Lower lobe of right lung (tissue), 2 donors: ENCODE results near the gene MROH7. TPM values are rescaled to one million over a fixed set of nuclear protein-coding genes. Genes with fewer than 3 reads are reported as not detected.

ENCODE experiments used
- ATAC-seq, 2 donors: fragments of 200-7000 bp; cut with Tn5 transposase; one replicate each; pipeline ENCODE4 v1.9.1; 2020 to 2022; ENCODE audit warnings: mild to moderate bottlenecking in 2 of 2, moderate library complexity in 2 of 2
- DNase-seq: peaks from one replicate; pipeline ENCODE4 v3.0.0-alpha.2; 2020
- H3K27ac ChIP-seq: fragments of 200-600 bp; one replicate; pipeline ENCODE4 v1.8.0; 2022
- H3K27me3 ChIP-seq: fragments of 200-600 bp; one replicate; pipeline ENCODE4 v1.8.0; 2022; ENCODE audit warnings: low read depth
- H3K36me3 ChIP-seq: fragments of 200-600 bp; one replicate; pipeline ENCODE4 v1.8.0; 2022; ENCODE audit warnings: mild to moderate bottlenecking
- H3K4me1 ChIP-seq: fragments of 200-600 bp; one replicate; pipeline ENCODE4 v1.8.0; 2022
- H3K4me3 ChIP-seq: fragments of 200-600 bp; one replicate; pipeline ENCODE4 v1.8.0; 2022; ENCODE audit warnings: mild to moderate bottlenecking
- H3K9me3 ChIP-seq: fragments of 200-600 bp; one replicate; pipeline ENCODE4 v1.8.0; 2022
- intact Hi-C: fragments of 100-400 bp; cut with DNase I; formaldehyde crosslinking; loops from one replicate; pipeline ENCODE4 v1.11.0; 2022
- total RNA-seq: library from RNA; stranded (reverse); fragmentation: NEBNext Ultra II Directional; extraction: Animal tissue kit (Norgen Biotek cat#: 25700); gene quantifications from one replicate; pipeline ENCODE4 v1.2.1, GENCODE V29; 2021
- TF ChIP-seq, protein P1 (sequence below): fragments of 200-600 bp; IDR thresholded peaks from one replicate; pipeline ENCODE4 v1.8.0; 2022; ENCODE audit warnings: antibody characterized with exemption, mild to moderate bottlenecking
- donor health status: DM: no; HTN: yes; CAD: no; lungs with severe emphysema.

The MROH7 gene
- total RNA-seq, 1 donor from 2014 or later: 2.1 TPM

DNA sequence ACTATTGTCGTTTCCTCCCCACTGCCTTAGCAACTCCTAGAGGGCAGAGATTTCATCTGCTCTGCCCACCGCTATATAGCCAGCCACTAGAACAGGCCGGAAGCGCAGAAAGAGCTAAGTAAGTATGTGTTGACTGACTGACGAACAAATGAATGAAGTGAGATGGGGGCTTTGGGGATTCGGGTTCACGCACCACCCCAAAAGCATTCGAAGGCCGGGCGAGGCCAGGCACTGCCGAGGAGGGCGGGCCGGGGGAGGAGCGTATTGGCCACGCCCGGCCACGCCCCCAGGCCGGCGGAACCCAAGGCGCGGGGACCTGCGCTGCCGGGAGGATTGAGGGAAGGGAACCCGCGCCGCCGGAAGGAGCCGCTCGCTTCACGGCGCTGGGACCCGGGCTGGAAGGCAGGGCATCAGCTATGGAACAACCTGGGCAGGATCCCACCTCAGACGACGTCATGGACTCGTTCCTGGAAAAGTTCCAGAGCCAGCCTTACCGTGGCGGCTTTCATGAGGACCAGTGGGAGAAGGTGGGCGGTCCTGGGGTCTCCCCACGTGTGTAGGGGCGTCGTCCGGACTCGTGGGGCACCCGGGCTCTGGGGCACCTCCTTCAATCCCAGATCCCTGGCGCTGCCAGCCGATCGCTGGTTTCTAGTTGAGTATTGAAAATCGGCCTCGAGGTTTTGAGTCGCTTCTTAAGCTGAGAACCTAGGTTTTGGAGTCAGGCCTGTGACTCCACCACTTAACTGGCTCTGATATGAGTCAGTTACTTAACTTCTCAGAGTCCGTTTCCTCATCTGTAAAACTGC, 74.1 kb downstream of the MROH7 start, which contains the start of gene TTC4:
TTC4 (plus strand) TSS at position 369 of the 806 bp plus-strand sequence; CDS start at position 417, 48 bp downstream.
- TF ChIP-seq, protein P1, sequence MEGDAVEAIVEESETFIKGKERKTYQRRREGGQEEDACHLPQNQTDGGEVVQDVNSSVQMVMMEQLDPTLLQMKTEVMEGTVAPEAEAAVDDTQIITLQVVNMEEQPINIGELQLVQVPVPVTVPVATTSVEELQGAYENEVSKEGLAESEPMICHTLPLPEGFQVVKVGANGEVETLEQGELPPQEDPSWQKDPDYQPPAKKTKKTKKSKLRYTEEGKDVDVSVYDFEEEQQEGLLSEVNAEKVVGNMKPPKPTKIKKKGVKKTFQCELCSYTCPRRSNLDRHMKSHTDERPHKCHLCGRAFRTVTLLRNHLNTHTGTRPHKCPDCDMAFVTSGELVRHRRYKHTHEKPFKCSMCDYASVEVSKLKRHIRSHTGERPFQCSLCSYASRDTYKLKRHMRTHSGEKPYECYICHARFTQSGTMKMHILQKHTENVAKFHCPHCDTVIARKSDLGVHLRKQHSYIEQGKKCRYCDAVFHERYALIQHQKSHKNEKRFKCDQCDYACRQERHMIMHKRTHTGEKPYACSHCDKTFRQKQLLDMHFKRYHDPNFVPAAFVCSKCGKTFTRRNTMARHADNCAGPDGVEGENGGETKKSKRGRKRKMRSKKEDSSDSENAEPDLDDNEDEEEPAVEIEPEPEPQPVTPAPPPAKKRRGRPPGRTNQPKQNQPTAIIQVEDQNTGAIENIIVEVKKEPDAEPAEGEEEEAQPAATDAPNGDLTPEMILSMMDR: no peak
- peak within 1 kb of the TSS; percentile 78 for H3K27ac ChIP-seq
- H3K9me3 ChIP-seq: no peaks in the 10 kb centered on the region
- ATAC-seq: peak; percentile 99
- no peaks in the 10 kb centered on the region for H3K27me3 ChIP-seq
- peaks cover 16% of the 10 kb centered on the region for H3K4me1 ChIP-seq
- peaks cover 25% of the 10 kb centered on the region for H3K36me3 ChIP-seq
- DNase-seq: peak; percentile 88
- H3K4me3 ChIP-seq: peak within 1 kb of the TSS; percentile 80
- intact Hi-C loops: no loop called here

DNA sequence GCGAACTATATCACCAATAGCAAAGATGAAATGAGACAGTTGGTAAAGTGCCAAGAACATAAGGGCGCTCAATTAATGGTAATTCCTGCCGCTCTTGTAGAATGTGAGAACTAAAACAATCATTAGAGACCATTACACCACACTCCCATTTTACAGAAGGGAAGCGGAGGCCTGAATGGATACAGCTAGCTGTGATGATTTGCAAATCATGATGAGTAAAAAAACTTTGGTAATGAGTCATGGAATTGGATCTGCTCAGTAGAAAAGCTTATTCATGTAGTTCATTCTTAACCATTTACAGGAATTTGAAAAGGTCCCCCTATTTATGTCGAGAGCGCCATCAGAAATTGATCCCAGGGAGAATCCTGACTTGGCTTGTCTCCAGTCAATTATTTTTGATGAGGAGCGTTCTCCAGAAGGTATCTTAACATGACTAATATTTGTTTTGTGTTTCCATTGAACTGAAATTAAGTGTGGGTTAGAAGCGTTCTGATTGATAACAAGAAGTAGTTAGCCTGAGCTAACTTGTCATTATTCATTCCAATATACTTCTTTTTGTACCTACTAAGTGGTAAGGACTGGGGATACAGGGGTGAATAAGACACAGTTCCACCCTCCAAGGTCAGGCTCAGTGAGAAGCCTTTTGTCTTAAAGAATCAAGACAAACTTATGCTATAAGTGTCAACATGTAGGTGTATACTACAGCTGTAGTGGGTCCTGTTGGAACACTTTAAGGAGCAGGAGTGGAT, 74.9 kb downstream of the MROH7 start:
- no peaks in the 10 kb centered on the region for H3K27me3 ChIP-seq
- no peak for ATAC-seq
- H3K9me3 ChIP-seq: no peaks in the 10 kb centered on the region
- intact Hi-C loops: no loop called here
- TF ChIP-seq, protein P1: no peak
- peak overlapping the region; percentile 80 for H3K4me3 ChIP-seq
- peaks cover 32% of the 10 kb centered on the region for H3K36me3 ChIP-seq
- no peak for DNase-seq
- H3K27ac ChIP-seq: peak overlapping the region; percentile 78
- H3K4me1 ChIP-seq: peaks cover 16% of the 10 kb centered on the region

DNA sequence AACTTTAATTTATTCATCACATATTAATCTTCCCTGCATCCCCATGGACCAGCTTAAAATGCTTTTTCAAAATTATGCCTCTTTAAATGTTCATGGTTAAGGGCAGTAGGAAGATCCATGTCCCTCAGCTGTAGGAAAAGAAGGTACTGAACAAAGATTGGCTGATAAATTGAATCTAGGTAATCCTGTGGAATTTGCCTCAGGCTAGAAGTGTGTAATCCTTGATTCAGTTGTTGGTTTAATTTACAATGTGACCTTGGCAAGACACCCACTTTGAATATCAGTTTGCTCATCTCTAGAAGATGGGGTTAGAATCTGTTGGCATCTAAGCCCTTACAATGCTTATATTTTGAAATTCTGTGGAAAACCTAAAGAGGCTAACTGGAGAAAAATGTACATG, 80.1 kb downstream of the MROH7 start:
- H3K27ac ChIP-seq: no peak overlapping the region
- no peak overlapping the region for H3K4me3 ChIP-seq
- H3K4me1 ChIP-seq: peaks cover 6% of the 10 kb centered on the region
- ATAC-seq (no peak), DNase-seq (no peak)
- TF ChIP-seq, protein P1: no peak
- H3K27me3 ChIP-seq: no peaks in the 10 kb centered on the region
- no peaks in the 10 kb centered on the region for H3K9me3 ChIP-seq
- intact Hi-C loops: no loop called here
- H3K36me3 ChIP-seq: peaks cover 85% of the 10 kb centered on the region

GRCh38 chr1:54723985-54724384, 82.4 kb downstream of the MROH7 start:
- no peak for ATAC-seq
- TF ChIP-seq, protein P1: no peak
- Histone ChIP-seq H3K4me1 (no peaks in the 10 kb centered on the region), H3K27me3 (no peaks in the 10 kb centered on the region), H3K4me3 (no peak overlapping the region), H3K27ac (no peak overlapping the region), H3K36me3 (peaks cover 92% of the 10 kb centered on the region), H3K9me3 (no peaks in the 10 kb centered on the region)
- intact Hi-C loops: no loop called here
- DNase-seq: no peak

DNA sequence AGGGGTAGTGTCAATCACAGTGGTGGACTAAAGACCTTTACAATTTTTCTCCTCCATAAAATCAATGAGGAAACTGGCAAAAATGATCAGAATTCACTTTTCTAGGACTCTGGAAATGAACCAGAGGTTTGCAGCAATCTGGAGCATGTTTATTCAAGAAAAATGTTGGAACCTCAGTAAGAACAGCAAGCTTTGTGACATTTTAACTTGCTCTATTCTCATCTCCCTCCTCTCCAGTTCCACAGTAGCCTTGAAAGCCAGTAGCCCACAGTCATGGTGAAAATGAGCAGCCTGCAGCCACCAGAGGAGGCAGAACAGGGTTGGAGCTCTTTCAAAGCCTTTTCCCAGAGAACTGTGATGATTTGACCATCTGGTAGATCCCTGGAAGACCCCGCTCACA, 83.2 kb downstream of the MROH7 start:
- intact Hi-C loops: no loop called here
- Histone ChIP-seq H3K9me3 (no peaks in the 10 kb centered on the region), H3K27me3 (no peaks in the 10 kb centered on the region), H3K36me3 (peaks cover 96% of the 10 kb centered on the region), H3K4me3 (no peak overlapping the region), H3K27ac (no peak overlapping the region), H3K4me1 (no peaks in the 10 kb centered on the region)
- ATAC-seq (no peak), DNase-seq (no peak)
- TF ChIP-seq, protein P1: no peak
